GM12801 (cell line): ENCODE results near the gene IFT20.

Experiments used
- TF ChIP-seq, protein P1 (sequence below): IDR thresholded peaks from one replicate; pipeline ENCODE4 v1.5.1; 2011; ENCODE audit warnings: control low read depth; ENCODE audit not compliant: insufficient read length; ENCODE audit errors: extremely low read depth

Gene IFT20

DNA sequence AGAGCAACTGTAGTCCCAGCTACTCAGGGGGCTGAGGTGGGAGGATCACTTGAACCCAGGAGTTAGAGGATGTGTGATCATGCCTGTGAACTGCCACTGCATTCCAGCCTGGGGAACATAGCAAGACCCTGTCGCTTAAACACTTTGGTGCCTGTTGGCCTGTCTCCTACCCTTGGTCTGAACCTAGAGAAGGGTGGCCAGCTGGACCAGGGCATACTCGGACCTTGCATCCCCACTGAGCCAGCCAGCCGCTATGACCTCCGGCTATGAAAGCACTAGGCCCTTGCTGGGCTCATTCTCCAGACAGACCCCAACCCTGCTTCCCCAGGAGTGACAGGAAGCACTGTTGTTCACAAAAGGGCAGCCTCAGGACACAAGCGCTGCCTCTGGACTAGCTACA, 4.6 kb downstream of the IFT20 start:
- TF ChIP-seq, protein P1, sequence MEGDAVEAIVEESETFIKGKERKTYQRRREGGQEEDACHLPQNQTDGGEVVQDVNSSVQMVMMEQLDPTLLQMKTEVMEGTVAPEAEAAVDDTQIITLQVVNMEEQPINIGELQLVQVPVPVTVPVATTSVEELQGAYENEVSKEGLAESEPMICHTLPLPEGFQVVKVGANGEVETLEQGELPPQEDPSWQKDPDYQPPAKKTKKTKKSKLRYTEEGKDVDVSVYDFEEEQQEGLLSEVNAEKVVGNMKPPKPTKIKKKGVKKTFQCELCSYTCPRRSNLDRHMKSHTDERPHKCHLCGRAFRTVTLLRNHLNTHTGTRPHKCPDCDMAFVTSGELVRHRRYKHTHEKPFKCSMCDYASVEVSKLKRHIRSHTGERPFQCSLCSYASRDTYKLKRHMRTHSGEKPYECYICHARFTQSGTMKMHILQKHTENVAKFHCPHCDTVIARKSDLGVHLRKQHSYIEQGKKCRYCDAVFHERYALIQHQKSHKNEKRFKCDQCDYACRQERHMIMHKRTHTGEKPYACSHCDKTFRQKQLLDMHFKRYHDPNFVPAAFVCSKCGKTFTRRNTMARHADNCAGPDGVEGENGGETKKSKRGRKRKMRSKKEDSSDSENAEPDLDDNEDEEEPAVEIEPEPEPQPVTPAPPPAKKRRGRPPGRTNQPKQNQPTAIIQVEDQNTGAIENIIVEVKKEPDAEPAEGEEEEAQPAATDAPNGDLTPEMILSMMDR = no peak

DNA sequence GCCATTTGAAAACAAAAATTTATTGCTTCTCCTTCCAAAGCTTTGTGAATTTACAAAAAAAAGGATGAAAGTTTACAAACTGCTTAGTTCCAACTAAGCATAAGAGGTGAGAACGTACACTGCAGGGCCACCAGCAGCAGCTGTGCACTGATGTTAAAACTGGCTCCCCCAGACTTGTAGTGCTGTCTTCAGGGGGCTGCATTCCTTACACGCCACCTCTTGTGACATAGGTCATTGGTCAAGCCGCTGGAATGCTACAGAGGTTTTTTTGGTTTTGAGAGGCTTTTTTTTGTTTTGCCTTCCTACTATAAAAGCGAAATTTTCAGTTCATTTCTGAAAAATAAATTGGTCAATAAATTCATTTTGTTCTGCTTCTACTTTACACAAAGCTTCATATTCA, 6.9 kb downstream of the IFT20 start:
- TF ChIP-seq, protein P1 = no peak

DNA sequence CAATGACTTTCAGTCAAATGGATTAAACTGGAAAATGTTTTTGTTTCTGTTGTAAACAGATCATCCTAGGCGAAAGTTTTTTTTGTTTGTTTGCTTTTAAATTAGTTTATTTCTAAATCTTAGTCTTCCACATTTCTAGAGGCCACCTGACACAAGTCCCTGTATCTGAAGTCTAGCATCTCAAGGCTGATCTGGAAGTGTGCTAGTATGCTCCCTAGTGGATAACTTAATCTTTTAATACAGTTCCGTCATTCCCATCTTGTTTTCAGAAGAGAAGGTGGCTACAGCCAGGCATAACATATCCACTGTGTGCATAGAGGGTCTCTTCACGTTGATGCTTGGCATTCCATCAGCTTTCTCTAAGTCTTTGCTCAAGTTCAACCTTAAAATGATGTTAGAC, 7.6 kb downstream of the IFT20 start:
- TF ChIP-seq, protein P1 = no peak

DNA sequence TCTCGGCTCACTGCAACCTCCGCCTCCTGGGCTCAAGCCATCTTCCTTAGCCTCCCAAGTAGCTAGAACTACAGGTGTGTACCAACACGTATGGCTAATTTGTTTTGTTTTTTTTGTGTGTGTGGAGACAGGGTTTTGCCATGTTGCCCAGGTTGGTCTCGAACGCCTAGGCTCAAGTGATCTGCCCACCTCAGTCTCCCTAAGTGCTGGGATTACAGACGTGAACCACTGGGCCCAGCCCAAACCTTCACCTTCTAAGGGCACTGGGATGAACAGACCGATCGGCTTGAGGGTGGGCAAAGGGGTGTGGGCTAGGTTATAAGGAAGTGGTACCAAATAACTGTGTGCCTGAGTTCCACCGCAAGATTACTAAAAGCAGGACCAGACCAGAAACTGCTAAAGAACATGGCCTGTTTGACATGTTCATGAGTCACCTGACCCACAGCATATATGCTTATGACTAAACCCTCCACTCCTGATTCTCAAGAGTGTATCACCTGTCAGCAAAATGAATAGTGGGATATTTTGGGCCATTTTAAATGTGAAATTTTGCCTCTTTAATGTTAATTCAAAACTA, 8.2 kb downstream of the IFT20 start:
- TF ChIP-seq, protein P1 = no peak

DNA sequence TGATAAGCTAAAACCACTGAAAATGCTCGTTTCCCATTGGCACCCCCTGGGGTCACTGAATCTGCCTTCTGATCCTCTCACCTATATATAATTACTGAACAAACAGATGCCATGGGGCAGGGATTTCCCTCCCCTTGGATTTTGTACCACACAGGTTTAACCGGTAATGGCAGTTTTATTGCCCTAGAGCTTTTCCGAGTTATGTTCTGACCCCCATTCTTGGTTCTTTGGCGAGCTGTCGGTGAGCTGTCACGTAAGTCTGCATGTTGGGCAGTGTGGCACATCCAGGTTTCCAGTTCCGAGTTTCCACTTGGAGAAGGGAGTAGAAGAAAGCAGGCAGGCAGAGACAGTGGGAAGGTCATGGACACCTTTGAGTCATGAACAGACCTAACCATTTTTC, 9.2 kb downstream of the IFT20 start:
- TF ChIP-seq, protein P1 = no peak

DNA sequence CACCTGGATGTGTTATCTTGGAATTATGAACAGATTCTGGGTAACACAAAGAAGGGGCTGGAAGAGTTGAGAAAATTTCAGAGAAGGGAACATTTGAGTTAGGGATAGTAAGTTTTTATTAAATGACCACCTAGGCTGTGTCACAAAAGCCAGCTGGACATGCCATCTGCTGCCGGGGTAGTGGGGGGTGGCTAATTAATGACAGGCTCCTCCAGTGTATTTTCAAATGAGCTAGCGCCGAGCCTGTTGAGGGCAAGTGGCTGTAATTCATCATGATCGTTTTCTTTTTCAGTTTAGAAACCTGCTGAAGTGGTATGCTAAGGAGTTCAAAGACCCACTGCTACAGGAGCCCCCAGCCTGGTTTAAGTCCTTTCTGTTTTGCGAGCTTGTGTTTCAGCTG, 10.1 kb downstream of the IFT20 start:
- TF ChIP-seq, protein P1 = no peak

DNA sequence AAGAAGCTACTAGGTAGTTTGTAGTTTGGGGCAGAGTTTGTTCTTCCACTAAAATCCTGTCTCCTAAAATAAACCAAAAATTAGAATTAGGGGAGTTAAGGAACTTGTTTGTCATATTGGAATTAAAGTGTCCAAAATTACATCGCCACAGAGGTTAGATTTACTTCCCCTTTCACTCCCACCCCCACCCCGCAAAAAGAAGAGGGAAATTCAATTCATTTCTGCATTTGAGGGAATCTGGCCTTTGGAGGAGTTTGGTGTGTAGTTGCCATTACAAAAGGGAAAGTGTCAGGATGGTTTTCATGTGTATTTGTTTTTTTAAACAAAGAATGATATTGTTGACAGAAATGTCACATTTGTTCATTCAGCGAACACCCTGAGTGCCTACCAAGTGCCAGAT, 10.5 kb downstream of the IFT20 start:
- TF ChIP-seq, protein P1 = no peak
